Hepatocyte (in vitro differentiated cells): ENCODE data around the gene FNDC3B. TPM values are rescaled to one million over a fixed set of nuclear protein-coding genes. Genes with fewer than 3 reads are reported as not detected.

ENCODE experiments used
- DNase-seq: peaks from one replicate; pipeline ENCODE4 v3.0.0-alpha.2; 2016; ENCODE audit warnings: low spot score
- H2AFZ ChIP-seq: fragments of 200-600 bp; sonication (generic); 2 replicates; pipeline ENCODE4 v1.6.0; 2016; ENCODE audit warnings: antibody characterized with exemption, mild to moderate bottlenecking
- H3K27ac ChIP-seq: fragments of 200-600 bp; sonication (generic); 2 replicates; pipeline ENCODE4 v1.5.1; 2016; ENCODE audit warnings: mild to moderate bottlenecking
- H3K27me3 ChIP-seq: fragments of 200-600 bp; sonication (generic); 2 replicates; pipeline ENCODE4 v1.6.1; 2016
- H3K36me3 ChIP-seq: fragments of 200-600 bp; sonication (generic); replicated peaks from 2 replicates; pipeline ENCODE4 v1.5.1; 2016; ENCODE audit warnings: low read depth; ENCODE audit not compliant: insufficient read depth
- H3K4me1 ChIP-seq: fragments of 200-600 bp; sonication (generic); 2 replicates; pipeline ENCODE4 v1.5.1; 2016; ENCODE audit warnings: mild to moderate bottlenecking, moderate library complexity; ENCODE audit not compliant: insufficient read depth
- H3K4me2 ChIP-seq: fragments of 200-600 bp; sonication (generic); 2 replicates; pipeline ENCODE4 v1.6.0; 2016
- H3K4me3 ChIP-seq: fragments of 200-600 bp; sonication (generic); 2 replicates; pipeline ENCODE4 v1.5.1; 2016; ENCODE audit warnings: mild to moderate bottlenecking
- H3K79me2 ChIP-seq: fragments of 200-600 bp; sonication (generic); 2 replicates; pipeline ENCODE4 v1.6.0; 2017; ENCODE audit warnings: mild to moderate bottlenecking
- H3K9me2 ChIP-seq: fragments of 200-600 bp; sonication (generic); replicated peaks from 2 replicates; pipeline ENCODE4 v1.6.0; 2017; ENCODE audit warnings: mild to moderate bottlenecking; ENCODE audit not compliant: insufficient read depth
- H3K9me3 ChIP-seq: fragments of 200-600 bp; sonication (generic); 2 replicates; pipeline ENCODE4 v1.5.1; 2016; ENCODE audit warnings: low read depth, mild to moderate bottlenecking
- H4K20me1 ChIP-seq: fragments of 200-600 bp; sonication (generic); 2 replicates; pipeline ENCODE4 v1.6.0; 2016; ENCODE audit warnings: mild to moderate bottlenecking; ENCODE audit not compliant: insufficient read depth, poor library complexity, severe bottlenecking
- CTCF ChIP-seq: fragments of 200-600 bp; sonication (generic); IDR thresholded peaks from 2 replicates; pipeline ENCODE4 v1.5.1; 2016; ENCODE audit warnings: antibody characterized with exemption, mild to moderate bottlenecking; ENCODE audit not compliant: poor library complexity
- EZH2 ChIP-seq: fragments of 200-600 bp; sonication (generic); IDR thresholded peaks from 2 replicates; pipeline ENCODE4 v1.6.1; 2016; ENCODE audit warnings: antibody characterized with exemption, mild to moderate bottlenecking, borderline replicate concordance
- EZH2phosphoT487 ChIP-seq: fragments of 200-600 bp; sonication (generic); IDR thresholded peaks from one replicate; pipeline ENCODE4 v1.6.1; 2018; ENCODE audit warnings: antibody characterized with exemption, mild to moderate bottlenecking, low read depth, moderate library complexity; ENCODE audit not compliant: unreplicated experiment, severe bottlenecking
- WGBS: methylation state at CpG from one replicate; pipeline ENCODE4 v1.1.6; 2016; ENCODE audit warnings: low lambda C conversion rate; ENCODE audit errors: missing lambda C conversion rate; 5-methylcytosine and 5-hydroxymethylcytosine counted together
- polyA plus RNA-seq: library from polyadenylated mRNA; unstranded; fragments of >200 nt; fragmentation: Nextera tagmentation; extraction: Ambion mirVana; gene quantifications from 2 replicates; pipeline ENCODE4 v1.2.1, GENCODE V29; 2016
- total RNA-seq: library from RNA; depleted of rRNA; stranded (reverse); fragments of >200 nt; gene quantifications from 2 replicates; pipeline ENCODE4 v1.2.3, GENCODE V29; 2014

FNDC3B gene
- total and polyA plus RNA-seq, 2 experiments from 2014 or later: 61.2 to 113 TPM

DNA sequence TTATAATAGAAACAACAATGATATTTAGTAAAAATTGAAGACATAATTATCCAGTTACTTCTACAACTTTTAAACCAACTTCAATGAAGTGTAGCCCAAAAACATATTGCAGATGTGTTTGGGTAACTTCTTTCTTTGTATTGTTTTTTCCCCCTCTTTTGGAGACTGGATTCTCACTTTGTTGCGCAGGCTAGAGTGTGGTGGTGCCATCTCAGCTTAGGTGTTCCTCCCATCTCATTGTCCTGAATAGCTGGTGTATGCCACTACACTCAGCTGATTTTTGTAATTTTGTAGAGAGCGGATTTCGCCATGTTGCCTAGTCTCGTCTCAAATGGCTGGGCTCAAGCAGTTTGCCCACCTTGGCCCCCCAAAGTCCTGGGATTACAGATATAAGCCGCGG, 148.1 kb downstream of the FNDC3B start:
- Histone ChIP-seq H3K4me3 (no peak overlapping the region), H3K9me2 (no peaks in the 10 kb centered on the region), H3K36me3 (peaks cover 3% of the 10 kb centered on the region), H2AFZ (no peak overlapping the region), H3K4me1 (peaks cover 3% of the 10 kb centered on the region), H3K9me3 (no peaks in the 10 kb centered on the region), H4K20me1 (peaks cover 9% of the 10 kb centered on the region), H3K79me2 (peaks cover 94% of the 10 kb centered on the region), H3K4me2 (no peak overlapping the region), H3K27me3 (no peaks in the 10 kb centered on the region), H3K27ac (no peak overlapping the region)
- WGBS: 100% methylated on average over 6 of the region's 6 CpGs
- no peak for TF ChIP-seq EZH2
- no peak for TF ChIP-seq EZH2phosphoT487
- no peak for TF ChIP-seq CTCF
- DNase-seq: no peak

- H3K9me3 ChIP-seq: no peaks in the 10 kb centered on the region
- H3K27ac ChIP-seq: no peak overlapping the region
- H4K20me1 ChIP-seq: peaks cover 4% of the 10 kb centered on the region
- no peaks in the 10 kb centered on the region for H3K9me2 ChIP-seq
- H3K4me3 ChIP-seq: no peak overlapping the region
- DNase-seq: no peak
- peaks cover 3% of the 10 kb centered on the region for H3K36me3 ChIP-seq
- peaks cover 91% of the 10 kb centered on the region for H3K79me2 ChIP-seq
- no peaks in the 10 kb centered on the region for H3K4me1 ChIP-seq
- no peak overlapping the region for H3K4me2 ChIP-seq
- TF ChIP-seq EZH2phosphoT487 (no peak), EZH2 (no peak), CTCF (no peak)
- no peak overlapping the region for H2AFZ ChIP-seq
- 96% methylated on average over 11 of the region's 11 CpGs for WGBS
- no peaks in the 10 kb centered on the region for H3K27me3 ChIP-seq
These were observed 149.1 kb downstream of the FNDC3B start for GRCh38 chr3:172188511-172188910.

GRCh38 chr3:172189213-172189612, 149.8 kb downstream of the FNDC3B start:
- no peaks in the 10 kb centered on the region for H3K4me1 ChIP-seq
- H3K36me3 ChIP-seq: peaks cover 3% of the 10 kb centered on the region
- no peaks in the 10 kb centered on the region for H3K27me3 ChIP-seq
- no peaks in the 10 kb centered on the region for H3K9me2 ChIP-seq
- peaks cover 4% of the 10 kb centered on the region for H4K20me1 ChIP-seq
- TF ChIP-seq EZH2phosphoT487: no peak
- TF ChIP-seq CTCF: no peak
- TF ChIP-seq EZH2: no peak
- H3K9me3 ChIP-seq: no peaks in the 10 kb centered on the region
- no peak for DNase-seq
- H3K4me3 ChIP-seq: no peak overlapping the region
- 88% methylated on average over 2 of the region's 2 CpGs for WGBS
- no peak overlapping the region for H2AFZ ChIP-seq
- no peak overlapping the region for H3K4me2 ChIP-seq
- no peak overlapping the region for H3K27ac ChIP-seq
- peaks cover 89% of the 10 kb centered on the region for H3K79me2 ChIP-seq
